Measurements from ENCODE around the gene EIF4G3.

EIF4G3 gene

GRCh38 chr1:20850021-20850420, 326.7 kb downstream of the EIF4G3 start:
- Histone ChIP-seq H3K27ac (no peak overlapping the region), H3K27me3 (ENCODE audit: insufficient read depth, low read depth, severe bottlenecking) (no peaks in the 10 kb centered on the region), H3K36me3 (peaks cover 59% of the 10 kb centered on the region), H3K4me3 (ENCODE audit: low read depth, low read length) (no peak overlapping the region), H3K9me3 (ENCODE audit: severe bottlenecking) (no peaks in the 10 kb centered on the region)
- DNase-seq: no peak
- no peak for TF ChIP-seq CTCF (IDR thresholded peaks at IDR 0.05; ENCODE audit: low read depth, low read length)

GRCh38 chr1:20849100-20849499, 327.6 kb downstream of the EIF4G3 start:
- H3K27me3 ChIP-seq (ENCODE audit: insufficient read depth, low read depth, severe bottlenecking): no peaks in the 10 kb centered on the region
- TF ChIP-seq CTCF (IDR thresholded peaks at IDR 0.05; ENCODE audit: low read depth, low read length): no peak
- no peak overlapping the region for H3K4me3 ChIP-seq (ENCODE audit: low read depth, low read length)
- no peaks in the 10 kb centered on the region for H3K9me3 ChIP-seq (ENCODE audit: severe bottlenecking)
- H3K36me3 ChIP-seq: peaks cover 56% of the 10 kb centered on the region
- H3K27ac ChIP-seq: no peak overlapping the region
- no peak for DNase-seq

- no peak for DNase-seq
- Histone ChIP-seq H3K36me3 (peaks cover 60% of the 10 kb centered on the region), H3K27me3 (ENCODE audit: insufficient read depth, low read depth, severe bottlenecking) (no peaks in the 10 kb centered on the region), H3K27ac (no peak overlapping the region), H3K4me3 (ENCODE audit: low read depth, low read length) (no peak overlapping the region), H3K9me3 (ENCODE audit: severe bottlenecking) (no peaks in the 10 kb centered on the region)
- no peak for TF ChIP-seq CTCF (IDR thresholded peaks at IDR 0.05; ENCODE audit: low read depth, low read length)
Observed at GRCh38 chr1:20848162-20848561, 328.5 kb downstream of the EIF4G3 start.

- DNase-seq: no peak
- no peaks in the 10 kb centered on the region for H3K27me3 ChIP-seq (ENCODE audit: insufficient read depth, low read depth, severe bottlenecking)
- peaks cover 60% of the 10 kb centered on the region for H3K36me3 ChIP-seq
- no peak overlapping the region for H3K27ac ChIP-seq
- no peak overlapping the region for H3K4me3 ChIP-seq (ENCODE audit: low read depth, low read length)
- TF ChIP-seq CTCF (IDR thresholded peaks at IDR 0.05; ENCODE audit: low read depth, low read length): no peak
- no peaks in the 10 kb centered on the region for H3K9me3 ChIP-seq (ENCODE audit: severe bottlenecking)
Observed at GRCh38 chr1:20847611-20848080, 329.1 kb downstream of the EIF4G3 start.

- Histone ChIP-seq H3K9me3 (ENCODE audit: severe bottlenecking) (no peaks in the 10 kb centered on the region), H3K36me3 (peaks cover 52% of the 10 kb centered on the region), H3K27me3 (ENCODE audit: insufficient read depth, low read depth, severe bottlenecking) (no peaks in the 10 kb centered on the region), H3K4me3 (ENCODE audit: low read depth, low read length) (no peak overlapping the region), H3K27ac (no peak overlapping the region)
- no peak for TF ChIP-seq CTCF (IDR thresholded peaks at IDR 0.05; ENCODE audit: low read depth, low read length)
- no peak for DNase-seq
Observed at GRCh38 chr1:20846461-20847374, 330.0 kb downstream of the EIF4G3 start.
